ENCODE data around the gene ELP4. TPM values are rescaled to one million over a fixed set of nuclear protein-coding genes. Genes with fewer than 3 reads are reported as not detected.

The ELP4 gene
- total RNA-seq, 1 donor from 2014 or later, result 8.6 TPM

- H3K4me1 Mint-ChIP-seq (ENCODE audit: low read depth), result peaks cover 19% of the 10 kb centered on the region
- no peak overlapping the region for H3K4me3 Mint-ChIP-seq (ENCODE audit: unreplicated experiment)
- no peak overlapping the region for H3K27ac Mint-ChIP-seq (ENCODE audit: unreplicated experiment)
- TF ChIP-seq, protein P1, sequence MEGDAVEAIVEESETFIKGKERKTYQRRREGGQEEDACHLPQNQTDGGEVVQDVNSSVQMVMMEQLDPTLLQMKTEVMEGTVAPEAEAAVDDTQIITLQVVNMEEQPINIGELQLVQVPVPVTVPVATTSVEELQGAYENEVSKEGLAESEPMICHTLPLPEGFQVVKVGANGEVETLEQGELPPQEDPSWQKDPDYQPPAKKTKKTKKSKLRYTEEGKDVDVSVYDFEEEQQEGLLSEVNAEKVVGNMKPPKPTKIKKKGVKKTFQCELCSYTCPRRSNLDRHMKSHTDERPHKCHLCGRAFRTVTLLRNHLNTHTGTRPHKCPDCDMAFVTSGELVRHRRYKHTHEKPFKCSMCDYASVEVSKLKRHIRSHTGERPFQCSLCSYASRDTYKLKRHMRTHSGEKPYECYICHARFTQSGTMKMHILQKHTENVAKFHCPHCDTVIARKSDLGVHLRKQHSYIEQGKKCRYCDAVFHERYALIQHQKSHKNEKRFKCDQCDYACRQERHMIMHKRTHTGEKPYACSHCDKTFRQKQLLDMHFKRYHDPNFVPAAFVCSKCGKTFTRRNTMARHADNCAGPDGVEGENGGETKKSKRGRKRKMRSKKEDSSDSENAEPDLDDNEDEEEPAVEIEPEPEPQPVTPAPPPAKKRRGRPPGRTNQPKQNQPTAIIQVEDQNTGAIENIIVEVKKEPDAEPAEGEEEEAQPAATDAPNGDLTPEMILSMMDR (IDR thresholded peaks at IDR 0.05), result no peak
- H3K36me3 Mint-ChIP-seq (ENCODE audit: low read depth), result peaks cover 2% of the 10 kb centered on the region
- no peak for DNase-seq (ENCODE audit: low spot score)
- H3K9me3 Mint-ChIP-seq (ENCODE audit: low read depth), result no peaks in the 10 kb centered on the region
- peaks cover 83% of the 10 kb centered on the region for H3K27me3 Mint-ChIP-seq (ENCODE audit: low read depth)
Observed at GRCh38 chr11:31803813-31804311, 294.3 kb downstream of the ELP4 start.

DNA sequence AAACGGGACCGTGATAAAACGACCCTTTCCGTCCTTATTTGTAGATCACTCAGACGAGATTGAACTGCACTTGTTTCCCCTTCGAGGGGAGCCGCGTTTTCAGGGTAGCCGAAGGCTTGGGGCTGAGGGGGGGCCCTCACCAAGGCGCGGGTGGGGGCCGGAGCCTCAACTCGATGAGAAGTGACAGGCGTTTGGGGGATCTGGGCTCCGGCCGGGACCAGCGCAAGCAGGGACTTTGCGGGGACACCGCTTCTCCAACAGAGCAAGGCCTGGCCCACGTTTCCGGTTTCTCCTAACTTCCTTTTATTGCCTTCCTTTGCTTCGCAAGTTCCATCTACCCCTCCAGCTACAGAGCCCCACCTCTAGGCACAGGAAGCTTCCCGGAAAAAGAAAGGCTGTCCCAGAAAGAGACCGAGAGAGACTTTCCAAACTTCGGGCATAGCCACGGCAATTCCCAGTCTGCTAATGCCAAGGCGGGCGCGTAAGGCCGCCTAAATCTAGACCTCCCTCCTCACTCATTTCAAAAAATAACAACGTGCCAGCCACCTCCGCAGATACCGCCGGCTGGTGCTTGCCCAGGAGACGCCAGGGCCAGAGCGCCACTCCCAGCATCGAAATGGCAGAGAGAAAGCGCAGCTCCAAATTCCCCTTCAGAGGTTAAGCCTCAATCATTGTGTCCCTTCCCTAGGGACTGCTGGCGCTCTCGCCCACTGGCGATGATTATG is 294.9 kb downstream of the ELP4 start:
- peaks cover 84% of the 10 kb centered on the region for H3K27me3 Mint-ChIP-seq (ENCODE audit: low read depth)

DNA sequence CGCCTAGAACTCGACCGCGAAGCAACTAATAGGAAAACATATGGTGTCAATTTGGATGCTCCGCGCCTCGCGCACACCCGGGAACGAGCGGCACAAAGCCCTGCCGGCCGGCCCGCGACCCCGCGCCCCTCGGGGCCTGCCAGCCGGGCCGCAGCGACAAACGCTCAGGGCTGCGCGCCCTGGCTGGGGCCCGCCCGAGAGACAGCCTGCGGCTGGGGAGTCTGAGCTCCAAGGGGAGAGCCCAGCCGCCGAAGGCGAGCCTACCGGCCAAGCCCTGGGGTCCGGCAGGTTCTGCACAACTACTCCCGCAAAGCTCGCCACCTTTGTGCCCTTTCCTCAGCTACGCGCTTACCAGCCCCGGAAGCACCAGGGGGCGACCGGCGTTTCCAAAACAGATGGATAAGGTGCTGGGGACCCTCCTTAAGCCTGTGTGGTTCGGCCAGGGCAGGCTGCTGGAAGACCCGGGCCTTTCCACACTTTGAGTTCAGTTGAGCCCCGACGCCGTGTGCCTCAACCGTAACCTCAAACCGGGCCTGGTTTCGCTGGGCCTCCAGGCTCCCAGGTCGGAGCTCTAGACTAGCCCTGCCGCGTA is 295.6 kb downstream of the ELP4 start:
- no peaks in the 10 kb centered on the region for H3K9me3 Mint-ChIP-seq (ENCODE audit: low read depth)
- H3K36me3 Mint-ChIP-seq (ENCODE audit: low read depth), result peaks cover 2% of the 10 kb centered on the region
- H3K27ac Mint-ChIP-seq (ENCODE audit: unreplicated experiment), result no peak overlapping the region
- peaks cover 85% of the 10 kb centered on the region for H3K27me3 Mint-ChIP-seq (ENCODE audit: low read depth)
- H3K4me3 Mint-ChIP-seq (ENCODE audit: unreplicated experiment), result peak overlapping the region; percentile 18
- TF ChIP-seq, protein P1 (IDR thresholded peaks at IDR 0.05), result no peak
- H3K4me1 Mint-ChIP-seq (ENCODE audit: low read depth), result peaks cover 16% of the 10 kb centered on the region
- no peak for DNase-seq (ENCODE audit: low spot score)

More for the DNA sequence above, 294.9 kb downstream of the ELP4 start:
- TF ChIP-seq, protein P1 (IDR thresholded peaks at IDR 0.05), result no peak
- no peak overlapping the region for H3K27ac Mint-ChIP-seq (ENCODE audit: unreplicated experiment)
- DNase-seq (ENCODE audit: low spot score), result no peak
- H3K36me3 Mint-ChIP-seq (ENCODE audit: low read depth), result peaks cover 2% of the 10 kb centered on the region
- H3K4me1 Mint-ChIP-seq (ENCODE audit: low read depth), result peaks cover 17% of the 10 kb centered on the region
- H3K9me3 Mint-ChIP-seq (ENCODE audit: low read depth), result no peaks in the 10 kb centered on the region
- H3K4me3 Mint-ChIP-seq (ENCODE audit: unreplicated experiment), result peak overlapping the region; percentile 18

DNA sequence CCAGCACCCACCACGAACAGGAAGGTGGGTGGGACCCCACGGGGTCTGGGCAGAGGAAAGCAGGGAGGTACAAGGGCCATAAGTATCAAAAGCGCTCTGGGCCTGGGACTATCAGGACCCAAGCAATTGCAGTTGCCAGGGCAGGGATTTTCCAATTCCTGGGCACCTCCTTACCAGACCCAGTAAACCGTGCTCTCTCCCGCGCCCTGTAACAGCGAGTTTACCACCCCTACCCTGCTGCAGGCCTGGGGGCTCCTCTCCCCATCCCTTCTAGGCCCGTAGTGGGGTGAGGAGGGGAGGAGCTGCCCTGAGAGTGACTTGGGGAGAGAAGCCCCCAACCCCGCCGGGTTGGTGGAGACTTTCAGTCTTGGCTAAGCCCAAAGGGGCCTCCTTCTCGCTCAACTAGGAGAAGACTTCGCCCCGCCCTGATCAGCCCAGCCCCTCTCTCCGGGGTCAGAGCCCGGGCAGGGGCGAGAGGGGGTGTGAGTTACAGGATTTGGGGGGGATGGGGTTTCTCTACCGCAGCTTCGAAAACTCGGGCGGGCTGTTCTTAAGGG is 296.1 kb downstream of the ELP4 start:
- Mint-ChIP-seq H3K27ac (ENCODE audit: unreplicated experiment) (no peak overlapping the region), H3K27me3 (ENCODE audit: low read depth) (peaks cover 80% of the 10 kb centered on the region), H3K4me1 (ENCODE audit: low read depth) (peaks cover 15% of the 10 kb centered on the region), H3K36me3 (ENCODE audit: low read depth) (no peaks in the 10 kb centered on the region), H3K9me3 (ENCODE audit: low read depth) (no peaks in the 10 kb centered on the region), H3K4me3 (ENCODE audit: unreplicated experiment) (no peak overlapping the region)
- no peak for DNase-seq (ENCODE audit: low spot score)
- TF ChIP-seq, protein P1 (IDR thresholded peaks at IDR 0.05), result no peak

GRCh38 chr11:31806186-31806927 is 296.8 kb downstream of the ELP4 start:
- no peak for DNase-seq (ENCODE audit: low spot score)
- H3K9me3 Mint-ChIP-seq (ENCODE audit: low read depth), result no peaks in the 10 kb centered on the region
- H3K4me1 Mint-ChIP-seq (ENCODE audit: low read depth), result peaks cover 21% of the 10 kb centered on the region
- TF ChIP-seq, protein P1 (IDR thresholded peaks at IDR 0.05), result no peak
- no peak overlapping the region for H3K27ac Mint-ChIP-seq (ENCODE audit: unreplicated experiment)
- H3K4me3 Mint-ChIP-seq (ENCODE audit: unreplicated experiment), result no peak overlapping the region
- H3K27me3 Mint-ChIP-seq (ENCODE audit: low read depth), result peaks cover 79% of the 10 kb centered on the region
- no peaks in the 10 kb centered on the region for H3K36me3 Mint-ChIP-seq (ENCODE audit: low read depth)
